Skin of body (tissue), 2 donors: ENCODE data around the gene POLR1A. TPM values are rescaled to one million over a fixed set of nuclear protein-coding genes. Genes with fewer than 3 reads are reported as not detected.

Experiments used
- DNase-seq: peaks from one replicate; lab custom pipeline; 2025; lab: John Stamatoyannopoulos, UW
- total RNA-seq: library from RNA; depleted of rRNA; stranded (reverse); fragments of >200 nt; gene quantifications from one replicate; pipeline ENCODE4 v1.2.3, GENCODE V29; 2014

POLR1A gene
- total RNA-seq, 1 donor from 2014 or later: 11.3 TPM

DNA sequence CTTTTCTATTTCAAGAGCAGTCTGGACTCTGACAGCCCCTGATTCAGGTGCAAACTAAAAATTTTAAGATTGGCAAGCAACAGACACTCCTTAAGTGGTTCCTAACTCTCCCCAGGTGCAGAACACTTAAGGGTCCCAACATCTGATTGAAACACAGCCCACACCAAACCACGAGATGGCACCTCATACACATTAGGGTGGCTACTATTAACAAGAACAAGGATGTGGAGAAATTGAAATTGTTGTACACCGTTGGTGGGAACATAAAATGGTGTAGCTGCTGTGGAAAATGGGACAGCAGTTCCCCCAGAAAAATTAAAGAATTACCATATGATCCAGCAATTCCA is 82.3 kb downstream of the POLR1A start:
- no peak for DNase-seq

- DNase-seq: no peak
Observed at GRCh38 chr2:86022661-86023365, 82.9 kb downstream of the POLR1A start.

- no peak for DNase-seq
Observed at GRCh38 chr2:86021396-86022378, 84.0 kb downstream of the POLR1A start.

DNA sequence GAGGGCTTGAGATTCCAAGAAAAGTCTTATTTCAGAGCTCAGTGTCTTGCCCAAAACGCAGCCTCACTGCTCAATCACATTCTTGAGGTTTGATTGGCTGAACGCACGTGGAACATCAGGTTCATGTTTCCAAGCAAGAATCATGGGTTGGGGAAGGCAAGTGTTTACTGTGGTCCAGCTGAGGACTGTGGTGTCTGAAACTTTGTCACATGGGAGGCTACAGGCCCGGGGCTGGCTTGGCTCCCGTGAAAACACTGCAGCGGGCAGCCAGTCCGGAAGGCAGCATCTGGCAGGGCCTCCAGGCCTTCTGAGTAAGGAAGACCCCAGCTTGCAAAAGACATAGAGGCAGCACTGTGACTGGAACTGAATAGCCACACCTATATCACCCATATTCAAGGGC is 84.7 kb downstream of the POLR1A start:
- no peak for DNase-seq

GRCh38 chr2:86019121-86019520 is 86.6 kb downstream of the POLR1A start:
- DNase-seq: no peak

DNA sequence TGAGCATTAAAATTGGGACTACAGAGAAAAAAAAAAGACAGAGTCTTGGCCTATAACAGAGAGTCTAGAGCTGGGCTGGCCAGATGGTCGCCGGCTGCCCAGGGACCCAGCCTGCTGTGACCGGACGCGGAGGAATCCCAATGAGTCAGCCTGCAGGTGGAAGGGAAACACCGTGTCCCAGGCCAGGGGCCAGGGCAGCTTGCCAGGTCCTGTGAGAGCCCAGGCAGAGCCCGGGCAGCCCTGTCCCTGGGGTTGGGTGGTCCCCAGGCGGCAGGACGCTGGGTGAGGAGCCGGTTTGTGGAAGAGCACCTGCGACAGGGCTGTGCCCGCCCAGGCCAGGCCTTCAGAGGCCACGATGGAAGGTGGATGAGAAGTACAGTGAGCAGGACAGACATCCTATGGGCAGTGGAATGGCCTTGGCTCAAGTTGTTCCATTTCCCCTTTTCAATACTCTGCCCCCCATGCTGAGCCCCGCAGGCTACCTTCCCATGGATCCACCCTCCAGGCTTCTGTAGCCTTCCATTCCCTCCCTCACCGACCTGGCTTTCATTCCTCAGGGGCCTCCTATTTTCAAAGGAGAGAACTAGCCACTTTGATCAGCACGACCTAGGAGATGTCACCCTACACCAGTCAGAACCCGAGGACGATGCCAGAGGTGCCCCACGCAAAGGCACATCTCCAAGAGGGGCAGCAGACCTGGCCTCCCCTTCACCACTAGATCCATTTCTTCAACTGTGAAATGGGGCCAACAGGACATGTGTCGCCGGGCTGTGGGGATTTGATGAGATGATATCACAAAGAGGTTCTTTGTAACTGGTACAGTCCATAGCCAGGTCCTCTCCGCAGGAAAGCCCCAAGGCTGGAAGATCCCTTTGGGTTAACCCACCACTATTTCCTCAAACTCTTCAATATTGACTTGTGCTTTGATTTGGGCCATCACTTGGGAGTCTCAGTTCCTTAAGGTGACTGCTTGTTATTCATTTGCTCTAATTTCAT is 87.5 kb downstream of the POLR1A start:
- no peak for DNase-seq

DNA sequence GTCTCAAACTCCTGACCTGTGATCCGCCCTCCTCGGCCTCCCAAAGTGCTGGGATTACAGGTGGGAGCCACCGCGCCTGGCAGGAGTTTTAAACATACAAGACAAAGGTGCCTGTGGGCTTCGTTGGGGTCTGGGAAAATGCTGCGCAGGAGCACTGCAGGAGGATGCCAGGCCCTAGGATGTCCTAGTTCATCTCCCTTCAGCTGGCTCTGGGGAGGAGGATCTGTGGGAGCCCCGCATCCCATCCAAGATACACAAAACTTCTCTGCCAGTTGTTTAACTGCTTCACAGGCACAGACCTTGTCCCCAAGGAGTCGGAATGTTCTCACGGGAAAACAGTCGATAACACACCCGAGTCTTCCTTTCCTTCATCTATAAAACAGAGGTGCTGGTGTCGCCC is 89.1 kb downstream of the POLR1A start:
- no peak for DNase-seq

- no peak for DNase-seq
Observed at GRCh38 chr2:86015699-86016098, 90.0 kb downstream of the POLR1A start.

- no peak for DNase-seq
Observed at GRCh38 chr2:86015006-86015405, 90.7 kb downstream of the POLR1A start.

GRCh38 chr2:86014493-86014892 is 91.2 kb downstream of the POLR1A start:
- no peak for DNase-seq

- DNase-seq: no peak
Observed at GRCh38 chr2:86012007-86012712, 93.5 kb downstream of the POLR1A start.

GRCh38 chr2:86011449-86011941 is 94.2 kb downstream of the POLR1A start:
- DNase-seq: no peak

- no peak for DNase-seq
Observed at GRCh38 chr2:86010083-86010482, 95.6 kb downstream of the POLR1A start.

DNA sequence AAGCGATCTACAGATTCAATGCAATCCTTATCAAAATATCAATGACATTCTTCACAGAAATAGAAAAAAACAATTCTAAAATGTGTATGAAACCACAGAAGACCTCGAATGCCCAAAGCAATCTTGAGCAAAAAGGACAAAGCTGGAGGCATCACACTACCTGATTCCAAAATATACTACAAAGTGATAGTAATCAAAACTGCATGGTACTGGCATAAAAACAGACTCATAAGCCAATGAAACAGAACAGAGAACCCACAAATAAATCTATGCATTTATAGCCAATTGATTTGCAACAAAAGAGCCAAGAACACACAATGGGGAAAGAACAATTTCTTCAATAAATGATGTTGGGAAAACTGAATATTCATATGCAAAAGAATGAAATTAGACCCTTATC is 99.2 kb downstream of the POLR1A start:
- DNase-seq: no peak

GRCh38 chr2:86003967-86004366 is 101.7 kb downstream of the POLR1A start:
- DNase-seq: no peak

- no peak for DNase-seq
Observed at GRCh38 chr2:86003104-86003503, 102.6 kb downstream of the POLR1A start.

- no peak for DNase-seq
Observed at GRCh38 chr2:86002375-86002774, 103.3 kb downstream of the POLR1A start.

DNA sequence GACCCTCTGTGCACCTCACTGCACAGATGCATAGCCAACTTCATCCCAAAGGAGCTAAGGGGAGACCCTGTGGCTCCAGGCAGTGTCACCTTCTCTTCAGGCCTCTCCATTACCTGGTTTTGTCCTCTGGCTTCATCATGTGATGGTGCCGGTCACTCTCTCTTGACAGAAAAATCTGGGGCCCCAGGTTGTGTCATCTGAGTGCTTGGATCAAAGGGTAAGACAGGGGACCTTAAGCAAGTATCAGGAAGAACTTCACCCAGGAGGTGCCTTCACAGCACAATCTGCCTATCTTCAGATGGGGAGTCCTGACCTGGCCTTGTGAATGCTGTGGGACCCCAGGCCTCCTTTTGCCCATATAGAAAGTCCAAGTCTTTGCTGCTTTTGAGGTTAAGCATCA is 104.4 kb downstream of the POLR1A start:
- no peak for DNase-seq

DNA sequence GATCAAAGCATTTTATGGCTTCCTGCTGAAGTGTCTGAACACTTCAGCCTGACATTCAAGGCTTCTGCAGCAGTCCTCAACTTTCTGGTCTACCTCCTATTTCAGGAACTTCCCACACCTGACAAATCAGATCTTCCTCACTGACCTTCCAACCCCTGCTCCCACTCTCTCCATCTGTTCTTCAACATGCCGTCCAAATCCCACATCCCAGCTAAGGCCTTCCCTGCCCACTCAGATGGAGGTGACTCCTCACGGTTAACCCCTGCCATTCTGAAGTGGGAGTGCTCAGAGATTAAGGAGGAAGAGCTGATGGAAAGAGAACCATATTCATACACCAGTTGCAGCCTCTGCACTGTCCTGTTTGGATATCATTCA is 104.8 kb downstream of the POLR1A start:
- no peak for DNase-seq

GRCh38 chr2:86000131-86000937 is 105.4 kb downstream of the POLR1A start:
- no peak for DNase-seq
